SU-DHL-6 (cell line): Measurements from ENCODE around the gene RIOX2.
"Not testable (repeated sequence)": the region's sequence is repeated elsewhere in the genome, so short reads cannot be mapped to it uniquely, and the experiment has no call there.

Experiments used
- H2AFZ ChIP-seq: fragments of 200-600 bp; sonication (generic); 2 replicates; pipeline ENCODE4 v1.6.1; 2014; ENCODE audit warnings: low read depth, mild to moderate bottlenecking, moderate library complexity, mixed read lengths, antibody characterized with exemption, low read length; ENCODE audit not compliant: severe bottlenecking
- H3F3A ChIP-seq: fragments of 200-600 bp; shearing (Covaris generic); 2 replicates; pipeline ENCODE4 v1.6.0; 2016; ENCODE audit warnings: antibody characterized with exemption, mild to moderate bottlenecking; ENCODE audit not compliant: insufficient read depth
- H3K27ac ChIP-seq: fragments of 200-600 bp; sonication (generic); 2 replicates; pipeline ENCODE4 v1.5.1; 2016; ENCODE audit warnings: low read depth, mild to moderate bottlenecking, low read length, moderate library complexity, mixed read lengths
- H3K27me3 ChIP-seq: fragments of 200-600 bp; sonication (generic), shearing (Covaris generic); 2 replicates; pipeline ENCODE4 v1.6.0; 2014; ENCODE audit warnings: mild to moderate bottlenecking, low read length
- H3K36me3 ChIP-seq: fragments of 200-600 bp; sonication (generic); 2 replicates; pipeline ENCODE4 v1.6.1; 2014; ENCODE audit warnings: mild to moderate bottlenecking, low read length, mixed read lengths
- H3K4me2 ChIP-seq: fragments of 300-600, 200-600 bp; shearing (Covaris generic), sonication (generic); 2 replicates; pipeline ENCODE4 v1.6.0; 2014; ENCODE audit warnings: low read length, low read depth, mild to moderate bottlenecking; ENCODE audit not compliant: poor library complexity, severe bottlenecking
- H3K4me3 ChIP-seq: fragments of 200-600 bp; sonication (generic); 2 replicates; pipeline ENCODE4 v1.5.1; 2014; ENCODE audit warnings: antibody characterized with exemption, low read length, mild to moderate bottlenecking, mixed read lengths; ENCODE audit not compliant: insufficient read depth, poor library complexity, severe bottlenecking
- H3K79me2 ChIP-seq: fragments of 200-600 bp; sonication (generic); 2 replicates; pipeline ENCODE4 v1.6.1; 2014; ENCODE audit warnings: mild to moderate bottlenecking, low read length, moderate library complexity; ENCODE audit not compliant: insufficient read depth
- H3K9ac ChIP-seq: fragments of 200-600 bp; sonication (generic); 2 replicates; pipeline ENCODE4 v1.7.0; 2014; ENCODE audit warnings: mild to moderate bottlenecking, low read length
- H3K9me2 ChIP-seq: fragments of 200-600 bp; sonication (generic); replicated peaks from 2 replicates; pipeline ENCODE4 v1.6.1; 2014; ENCODE audit warnings: low read length; ENCODE audit not compliant: insufficient read depth
- H3K9me3 ChIP-seq: fragments of 200-600 bp; sonication (generic); 2 replicates; pipeline ENCODE4 v1.6.1; 2014; ENCODE audit warnings: low read length, mixed read lengths; ENCODE audit not compliant: insufficient read depth
- H4K20me1 ChIP-seq: fragments of 200-600 bp; sonication (generic); 2 replicates; pipeline ENCODE4 v1.6.1; 2014; ENCODE audit warnings: low read depth, mild to moderate bottlenecking, antibody characterized with exemption, low read length, moderate library complexity, mixed read lengths
- CTCF ChIP-seq: fragments of 200-600 bp; sonication (generic); IDR thresholded peaks from one replicate; pipeline ENCODE4 v1.5.1; 2017; ENCODE audit warnings: antibody characterized with exemption, mild to moderate bottlenecking, low read length, moderate library complexity; ENCODE audit not compliant: insufficient read depth, poor library complexity, severe bottlenecking
- EZH2phosphoT487 ChIP-seq: fragments of 200-600 bp; sonication (generic), shearing (Covaris generic); conservative IDR thresholded peaks from 2 replicates; pipeline ENCODE4 v1.6.1; 2018; ENCODE audit warnings: mild to moderate bottlenecking, antibody characterized with exemption, low read length, moderate library complexity, mixed read lengths

Gene RIOX2

GRCh38 chr3:98014268-98014585 lies 42.0 kb upstream of the RIOX2 start:
- H3K27me3 ChIP-seq: no peaks in the 10 kb centered on the region
- no peaks in the 10 kb centered on the region for H3F3A ChIP-seq
- no peaks in the 10 kb centered on the region for H3K36me3 ChIP-seq
- H3K27ac ChIP-seq: no peak overlapping the region
- no peaks in the 10 kb centered on the region for H4K20me1 ChIP-seq
- H3K4me3 ChIP-seq: no peak overlapping the region
- H3K4me2 ChIP-seq: no peak overlapping the region
- no peaks in the 10 kb centered on the region for H3K9me2 ChIP-seq
- TF ChIP-seq EZH2phosphoT487 (no peak), CTCF (no peak)
- H3K9me3 ChIP-seq: no peaks in the 10 kb centered on the region
- no peaks in the 10 kb centered on the region for H3K79me2 ChIP-seq
- H2AFZ ChIP-seq: no peak overlapping the region
- H3K9ac ChIP-seq: no peak overlapping the region

- H3K4me3 ChIP-seq: no peak overlapping the region
- no peak overlapping the region for H2AFZ ChIP-seq
- no peaks in the 10 kb centered on the region for H3K9me2 ChIP-seq
- TF ChIP-seq CTCF: no peak
- TF ChIP-seq EZH2phosphoT487: no peak
- H3K9ac ChIP-seq: no peak overlapping the region
- H3K27ac ChIP-seq: no peak overlapping the region
- no peaks in the 10 kb centered on the region for H3F3A ChIP-seq
- H3K9me3 ChIP-seq: no peaks in the 10 kb centered on the region
- H3K79me2 ChIP-seq: no peaks in the 10 kb centered on the region
- no peak overlapping the region for H3K4me2 ChIP-seq
- H3K27me3 ChIP-seq: no peaks in the 10 kb centered on the region
- no peaks in the 10 kb centered on the region for H4K20me1 ChIP-seq
- no peaks in the 10 kb centered on the region for H3K36me3 ChIP-seq
These were observed 41.4 kb upstream of the RIOX2 start for GRCh38 chr3:98013411-98014267.

- H3K9ac ChIP-seq: no peak overlapping the region
- no peaks in the 10 kb centered on the region for H3K9me2 ChIP-seq
- H3K79me2 ChIP-seq: no peaks in the 10 kb centered on the region
- no peaks in the 10 kb centered on the region for H3K27me3 ChIP-seq
- H3F3A ChIP-seq: no peaks in the 10 kb centered on the region
- no peaks in the 10 kb centered on the region for H3K36me3 ChIP-seq
- H3K27ac ChIP-seq: no peak overlapping the region
- TF ChIP-seq EZH2phosphoT487 (no peak), CTCF (no peak)
- H2AFZ ChIP-seq: no peak overlapping the region
- no peaks in the 10 kb centered on the region for H4K20me1 ChIP-seq
- no peaks in the 10 kb centered on the region for H3K9me3 ChIP-seq
- H3K4me2 ChIP-seq: no peak overlapping the region
- no peak overlapping the region for H3K4me3 ChIP-seq
These were observed 40.7 kb upstream of the RIOX2 start for GRCh38 chr3:98012979-98013378.

GRCh38 chr3:98010883-98011449 lies 38.7 kb upstream of the RIOX2 start:
- not testable (repeated sequence) for H4K20me1 ChIP-seq, H3K9me3 ChIP-seq, H3F3A ChIP-seq, H3K27ac ChIP-seq, H3K79me2 ChIP-seq, H3K9ac ChIP-seq, H3K4me3 ChIP-seq, H3K9me2 ChIP-seq, H2AFZ ChIP-seq, H3K36me3 ChIP-seq, H3K27me3 ChIP-seq, H3K4me2 ChIP-seq
